HG03103 (cell line): Measurements from ENCODE around the gene NAGLU.

Experiments
- ATAC-seq: cut with Tn5 transposase; IDR thresholded peaks from one replicate; pipeline ENCODE4 v1.9.1; 2021; ENCODE audit warnings: low read depth; ENCODE audit not compliant: unreplicated experiment

Gene NAGLU

GRCh38 chr17:42585353-42585752 is 49.3 kb downstream of the NAGLU start:
- no peak for ATAC-seq

GRCh38 chr17:42586514-42587230 is 50.6 kb downstream of the NAGLU start:
- no peak for ATAC-seq

- no peak for ATAC-seq
These were observed 54.8 kb downstream of the NAGLU start for GRCh38 chr17:42590886-42591285.

- no peak for ATAC-seq
These were observed 55.4 kb downstream of the NAGLU start for GRCh38 chr17:42591411-42591810.
